Ishikawa (cell line): ENCODE results near the gene SETBP1.

Source experiments
- EP300 ChIP-seq: IDR thresholded peaks from 2 replicates; pipeline ENCODE4 v1.6.1; 2012; ENCODE audit warnings: borderline replicate concordance
- NFIC ChIP-seq: IDR thresholded peaks from 2 replicates; pipeline ENCODE4 v1.6.1; 2012
- TEAD4 ChIP-seq: IDR thresholded peaks from 2 replicates; pipeline ENCODE4 v1.6.1; 2012
- ZBTB7A ChIP-seq: IDR thresholded peaks from 2 replicates; pipeline ENCODE4 v1.6.1; 2012; ENCODE audit warnings: low read depth
- TF ChIP-seq, protein P1 (sequence below): IDR thresholded peaks from 2 replicates; pipeline ENCODE4 v1.6.1; 2012
- TF ChIP-seq, protein P2 (sequence below): IDR thresholded peaks from 2 replicates; pipeline ENCODE4 v1.6.1; 2012

DNA sequence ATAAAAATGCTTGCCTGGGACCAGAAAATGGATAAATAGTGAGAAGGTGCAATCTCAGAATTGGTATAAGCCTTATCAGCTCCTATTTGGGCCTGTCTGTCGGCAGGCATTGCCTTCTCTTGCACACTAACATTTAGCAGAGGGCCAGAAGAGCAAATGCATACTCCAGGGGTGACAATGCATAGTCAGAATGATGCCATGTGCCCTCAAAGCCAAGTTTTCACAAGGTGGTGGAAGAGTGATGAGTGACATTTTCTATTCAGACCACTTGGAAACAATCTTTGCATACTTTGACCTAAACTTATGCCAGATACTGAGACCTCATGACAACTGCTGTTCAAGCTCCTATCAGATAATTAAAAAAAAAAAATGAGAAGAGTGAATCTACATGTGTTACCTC lies 276.3 kb downstream of the SETBP1 start:
- TF ChIP-seq EP300 (no peak), TEAD4 (no peak), ZBTB7A (no peak), NFIC (no peak)
- TF ChIP-seq, protein P1, sequence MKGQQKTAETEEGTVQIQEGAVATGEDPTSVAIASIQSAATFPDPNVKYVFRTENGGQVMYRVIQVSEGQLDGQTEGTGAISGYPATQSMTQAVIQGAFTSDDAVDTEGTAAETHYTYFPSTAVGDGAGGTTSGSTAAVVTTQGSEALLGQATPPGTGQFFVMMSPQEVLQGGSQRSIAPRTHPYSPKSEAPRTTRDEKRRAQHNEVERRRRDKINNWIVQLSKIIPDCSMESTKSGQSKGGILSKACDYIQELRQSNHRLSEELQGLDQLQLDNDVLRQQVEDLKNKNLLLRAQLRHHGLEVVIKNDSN: no peak
- TF ChIP-seq, protein P2, sequence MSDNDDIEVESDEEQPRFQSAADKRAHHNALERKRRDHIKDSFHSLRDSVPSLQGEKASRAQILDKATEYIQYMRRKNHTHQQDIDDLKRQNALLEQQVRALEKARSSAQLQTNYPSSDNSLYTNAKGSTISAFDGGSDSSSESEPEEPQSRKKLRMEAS: no peak
